GM18507 (cell line): ENCODE results near the gene VPS35L.
"Not testable (repeated sequence)": the region's sequence is repeated elsewhere in the genome, so short reads cannot be mapped to it uniquely, and the experiment has no call there.

Experiments
- DNase-seq: peaks from one replicate; pipeline ENCODE4 v3.0.0; 2011; ENCODE audit warnings: low read depth; ENCODE audit not compliant: insufficient read length; ENCODE audit errors: extremely low spot score
- FAIRE-seq: peaks from 2 replicates; lab custom pipeline; 2011; peaks lifted over from hg19 to GRCh38; lab: Jason Lieb, UNC

Gene VPS35L

DNA sequence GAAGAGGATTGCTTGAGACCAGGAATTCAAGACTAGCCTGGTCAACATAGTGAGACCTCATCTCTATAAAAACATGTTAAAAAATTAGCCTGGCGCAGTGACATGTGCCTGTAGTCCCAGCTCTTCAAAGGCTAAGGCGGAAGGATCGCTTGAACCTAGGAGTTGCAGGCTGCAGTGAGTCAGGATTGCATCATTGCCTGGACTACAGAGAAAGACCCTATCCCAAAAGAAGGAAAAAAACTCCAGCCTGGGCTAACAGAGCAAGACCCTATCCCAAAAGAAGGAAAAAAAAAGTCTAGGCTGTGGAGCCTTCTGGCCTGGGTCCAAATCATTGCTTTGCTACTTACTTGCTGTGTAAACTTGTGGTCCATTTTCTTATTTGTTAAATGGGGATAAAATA, 26.8 kb upstream of the VPS35L start:
- no peak for FAIRE-seq
- DNase-seq: no peak

- DNase-seq: no peak
- no peak for FAIRE-seq
Measured at GRCh38 chr16:19532601-19533000, 22.9 kb upstream of the VPS35L start.

DNA sequence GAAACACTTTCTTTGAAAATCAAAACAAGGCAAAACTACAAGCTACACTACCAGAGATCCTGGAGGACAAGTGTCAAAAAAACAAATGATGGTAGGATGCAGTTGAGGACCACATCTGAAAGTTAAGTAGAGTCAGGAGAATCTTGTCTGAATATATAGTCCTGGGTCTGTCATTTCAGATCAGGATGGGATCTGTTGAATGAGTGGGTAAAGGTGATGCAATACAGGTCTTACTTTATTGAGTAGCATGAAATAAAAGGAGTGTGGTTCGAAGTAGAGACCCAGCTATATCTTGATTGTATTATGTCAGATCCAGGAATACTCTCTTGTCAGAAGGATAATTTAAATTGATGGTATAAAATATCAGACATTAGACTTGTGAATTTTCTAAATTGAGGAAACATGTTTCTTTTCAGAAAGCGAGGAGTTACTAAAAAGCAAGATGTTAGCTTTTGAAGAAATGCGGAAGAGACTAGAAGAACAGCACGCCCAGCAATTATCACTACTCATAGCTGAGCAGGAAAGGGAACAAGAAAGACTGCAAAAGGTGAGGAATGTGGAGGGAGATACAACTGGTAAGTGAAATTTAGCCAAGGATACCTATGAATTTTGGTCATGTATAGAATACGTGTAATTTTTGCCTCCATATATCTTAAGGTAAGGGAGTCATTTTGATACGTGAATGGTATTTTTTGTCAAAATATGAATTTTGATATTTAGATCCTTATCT, 15.1 kb upstream of the VPS35L start:
- DNase-seq (no peak), FAIRE-seq (no peak)

DNA sequence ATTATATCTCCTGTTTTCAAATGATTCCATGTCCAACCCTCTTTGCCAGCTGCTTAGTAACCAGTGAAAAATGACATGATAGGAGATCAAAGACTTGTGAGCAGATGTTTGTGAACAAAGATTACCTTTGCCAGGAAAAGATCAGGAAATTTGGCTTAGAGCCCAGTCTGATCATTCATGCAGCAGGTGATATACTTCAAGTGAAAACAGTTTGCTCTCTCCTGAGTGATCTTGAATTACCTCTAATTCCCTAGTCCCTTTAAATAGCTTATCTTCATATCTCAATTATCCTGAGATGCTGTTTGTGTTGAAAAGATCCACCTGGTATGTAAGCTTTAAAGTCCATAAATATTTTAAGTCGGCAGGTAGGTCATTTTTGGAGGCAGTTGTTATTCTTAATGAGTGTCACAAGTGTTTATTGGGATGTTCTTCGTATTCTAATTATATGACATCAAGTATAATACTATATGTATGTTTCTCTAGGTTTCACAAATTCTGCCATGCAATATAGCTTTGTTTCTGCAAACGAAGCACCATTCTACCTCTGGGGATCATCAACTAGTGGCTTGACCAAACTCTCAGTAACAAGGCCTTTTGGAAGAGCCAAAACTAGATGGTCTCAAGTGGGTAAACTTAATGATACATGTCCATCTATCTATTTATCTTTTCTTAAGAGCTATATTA, 13.2 kb upstream of the VPS35L start:
- no peak for FAIRE-seq
- DNase-seq: no peak

DNA sequence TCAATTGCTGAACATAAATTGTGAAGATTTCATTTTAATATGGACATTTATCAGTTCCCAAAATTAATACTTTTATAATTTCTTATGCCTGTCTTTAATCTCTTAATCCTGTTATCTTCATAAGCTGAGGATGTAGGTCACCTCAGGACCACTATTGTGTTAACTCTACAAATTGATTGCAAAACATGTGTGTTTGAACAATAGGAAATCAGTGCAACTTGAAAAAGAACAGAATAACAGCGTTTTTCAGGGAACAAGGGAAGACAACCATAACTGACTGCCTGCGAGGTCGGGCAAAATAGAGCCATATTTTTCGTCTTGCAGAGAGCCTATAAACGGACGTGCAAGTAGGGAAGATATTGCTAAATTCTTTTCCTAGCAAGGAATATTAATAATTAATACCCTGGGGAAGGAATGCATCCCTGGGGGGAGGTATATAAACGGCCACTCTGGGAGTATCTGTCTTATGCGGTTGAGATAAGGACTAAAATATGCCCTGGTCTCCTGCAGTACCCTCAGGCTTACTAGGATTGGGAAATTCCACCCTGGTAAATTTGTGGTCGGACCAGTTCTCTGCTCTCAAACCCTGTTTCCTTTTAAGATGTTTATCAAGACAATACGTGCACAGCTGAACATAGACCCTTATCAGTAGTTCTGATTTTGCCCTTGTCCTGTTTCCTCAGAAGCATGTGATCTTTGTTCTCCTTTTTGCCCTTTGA, 12.1 kb upstream of the VPS35L start:
- DNase-seq, FAIRE-seq: not testable (repeated sequence)

DNA sequence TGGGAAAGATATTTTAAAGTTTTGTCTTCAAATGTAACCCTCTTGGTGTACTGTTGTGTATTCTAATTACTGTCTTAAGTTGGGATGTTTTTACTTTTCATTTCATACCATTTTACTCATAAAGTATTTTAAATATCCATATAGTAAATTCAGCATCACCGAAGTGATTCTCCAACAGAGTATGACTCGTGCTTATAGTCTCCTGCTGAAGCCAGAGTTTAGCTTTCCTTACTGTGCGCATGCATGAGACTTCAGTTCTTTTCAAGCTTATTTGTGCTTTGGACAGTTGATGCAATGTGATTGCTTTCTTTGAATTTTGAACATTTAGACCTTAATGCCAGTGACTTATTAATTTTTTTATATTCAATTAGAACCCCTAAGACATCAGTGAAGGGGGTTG, 7.4 kb upstream of the VPS35L start:
- DNase-seq (no peak), FAIRE-seq (no peak)

DNA sequence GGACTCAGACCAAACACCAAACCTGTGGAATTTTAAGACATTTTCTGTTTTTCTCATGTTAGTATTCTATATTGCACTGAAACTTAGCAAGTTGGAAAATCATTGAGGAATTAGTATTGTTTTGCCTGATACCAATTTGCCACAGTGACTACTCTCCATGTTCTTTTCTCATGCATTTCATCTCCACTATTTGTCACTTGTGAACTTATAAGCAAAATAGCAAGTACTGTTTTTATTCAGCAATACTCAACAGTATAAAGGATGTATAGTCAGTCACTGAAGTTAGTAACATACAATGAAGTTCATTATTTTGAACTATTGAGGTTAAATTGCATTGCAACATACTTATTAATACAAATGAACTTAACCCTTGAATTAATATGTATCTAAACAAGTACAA, 5.8 kb upstream of the VPS35L start:
- DNase-seq (no peak), FAIRE-seq (no peak)

GRCh38 chr16:19555938-19556771, 652 bp downstream of the VPS35L start:
- no peak for DNase-seq

GRCh38 chr16:19559242-19559910, 3.9 kb downstream of the VPS35L start:
- no peak for DNase-seq

More at GRCh38 chr16:19555938-19556771, 652 bp downstream of the VPS35L start:
- FAIRE-seq: peak; percentile 66

GRCh38 chr16:19560078-19560477, 4.6 kb downstream of the VPS35L start:
- no peak for FAIRE-seq
- no peak for DNase-seq

More at GRCh38 chr16:19559242-19559910, 3.9 kb downstream of the VPS35L start:
- FAIRE-seq: peak; percentile 56

DNA sequence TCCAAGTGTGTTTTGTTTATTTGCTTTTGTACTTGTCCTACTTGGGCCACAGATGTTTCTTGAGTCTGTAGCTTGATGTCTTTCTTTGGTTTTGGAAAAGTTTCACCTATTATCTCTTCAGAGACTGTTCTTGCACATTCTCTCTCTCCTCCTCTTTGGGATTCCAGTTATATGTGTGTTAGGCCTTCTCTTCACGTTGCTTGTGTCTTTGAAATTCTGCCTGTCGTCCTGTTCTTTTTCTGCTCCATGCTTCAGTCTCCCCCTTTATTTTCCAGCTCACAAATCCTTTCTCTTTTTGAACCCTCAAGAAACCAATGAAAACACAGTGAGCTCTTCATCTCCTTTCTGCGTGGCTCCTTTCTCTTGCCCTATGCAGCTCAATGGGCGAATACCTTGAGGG, 7.9 kb downstream of the VPS35L start:
- FAIRE-seq (no peak), DNase-seq (no peak)

GRCh38 chr16:19566362-19566761, 10.9 kb downstream of the VPS35L start:
- DNase-seq (no peak), FAIRE-seq (no peak)

DNA sequence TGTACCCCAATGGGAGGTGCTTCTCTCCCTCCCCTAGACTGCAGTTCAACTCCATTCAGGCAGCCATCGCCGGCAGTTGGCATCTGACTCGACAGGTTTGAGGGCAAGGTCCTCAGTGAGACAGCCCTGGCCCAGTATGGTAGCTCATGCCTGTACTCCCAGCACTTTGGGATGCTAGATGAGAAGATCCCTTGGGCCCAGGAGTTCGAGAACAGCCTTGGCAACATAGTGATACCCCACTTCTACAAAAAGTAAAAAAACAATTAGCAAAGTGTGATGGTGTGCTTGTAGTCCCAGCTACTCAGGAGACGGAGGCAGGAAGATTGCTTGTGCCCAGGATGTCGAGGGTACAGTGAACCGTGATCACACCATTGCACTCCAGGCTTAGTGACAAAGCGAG, 12.1 kb downstream of the VPS35L start:
- DNase-seq: no peak
- no peak for FAIRE-seq

- FAIRE-seq (no peak), DNase-seq (no peak)
Measured at GRCh38 chr16:19573997-19574396, 18.5 kb downstream of the VPS35L start.

- FAIRE-seq (no peak), DNase-seq (no peak)
Measured at GRCh38 chr16:19574615-19575014, 19.1 kb downstream of the VPS35L start.

DNA sequence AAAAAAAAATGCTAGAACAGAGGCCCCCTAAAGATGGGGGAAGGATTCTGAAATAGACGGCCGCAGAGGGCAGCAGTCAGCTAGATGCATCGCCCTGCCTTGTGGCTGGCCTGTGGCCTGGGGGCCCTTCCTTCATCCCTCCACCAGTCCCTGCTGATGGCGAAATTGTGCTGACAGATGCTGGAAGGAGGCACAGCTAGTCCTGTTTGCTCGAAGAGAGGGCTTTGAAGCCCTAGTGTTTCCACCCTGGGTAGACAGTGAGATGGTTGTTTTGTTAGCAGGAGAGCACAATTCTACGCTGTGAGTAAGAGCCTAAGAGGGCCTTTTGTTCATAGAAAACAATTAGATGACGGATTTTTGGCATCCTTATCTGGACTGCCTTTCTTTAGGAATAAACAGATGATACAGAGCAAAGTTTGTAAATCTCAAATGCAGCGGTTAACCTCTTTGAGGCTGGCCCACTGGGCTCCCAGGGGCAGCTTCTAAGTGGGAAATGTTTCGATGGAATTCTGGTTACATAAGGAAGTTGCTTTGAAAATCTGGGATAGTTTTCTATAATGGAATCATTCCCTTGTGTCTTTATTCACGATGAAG, 23.0 kb downstream of the VPS35L start:
- DNase-seq: no peak
- no peak for FAIRE-seq

DNA sequence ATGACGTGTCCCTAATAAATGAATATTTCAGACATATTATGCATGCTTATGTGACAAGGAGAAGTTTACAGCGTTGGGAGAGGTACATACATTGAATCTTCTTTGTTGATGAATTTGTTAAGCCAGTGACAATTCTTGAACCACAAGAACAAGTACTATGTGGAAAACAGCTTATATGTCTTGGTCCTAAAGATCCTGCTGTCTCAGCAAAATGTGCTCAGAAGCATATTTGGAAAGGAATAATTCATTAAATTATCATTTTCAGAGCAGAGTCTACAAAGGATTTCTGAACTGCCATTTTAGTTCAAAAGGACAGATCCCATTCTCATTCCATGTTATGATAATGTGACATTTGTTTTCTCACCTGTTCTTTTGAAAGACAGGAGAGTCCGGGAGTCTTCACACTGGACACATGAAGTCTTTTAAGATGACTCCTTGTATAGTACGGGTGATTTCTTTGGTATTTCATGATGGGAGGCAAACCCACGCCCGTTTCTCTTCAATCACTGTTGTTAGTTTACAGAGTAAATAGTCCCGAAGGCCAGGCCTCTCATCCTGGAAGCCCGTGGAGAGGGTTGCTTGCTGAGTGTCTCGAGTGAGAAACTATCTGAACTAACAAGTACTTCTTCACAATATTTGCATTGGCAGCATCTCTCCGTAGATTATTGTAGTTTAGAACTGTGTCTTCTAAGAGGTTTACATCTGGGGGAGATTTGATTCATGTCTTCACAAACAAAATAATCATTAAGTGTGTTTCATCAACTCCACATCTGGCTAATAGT, 26.7 kb downstream of the VPS35L start:
- no peak for FAIRE-seq
- no peak for DNase-seq

DNA sequence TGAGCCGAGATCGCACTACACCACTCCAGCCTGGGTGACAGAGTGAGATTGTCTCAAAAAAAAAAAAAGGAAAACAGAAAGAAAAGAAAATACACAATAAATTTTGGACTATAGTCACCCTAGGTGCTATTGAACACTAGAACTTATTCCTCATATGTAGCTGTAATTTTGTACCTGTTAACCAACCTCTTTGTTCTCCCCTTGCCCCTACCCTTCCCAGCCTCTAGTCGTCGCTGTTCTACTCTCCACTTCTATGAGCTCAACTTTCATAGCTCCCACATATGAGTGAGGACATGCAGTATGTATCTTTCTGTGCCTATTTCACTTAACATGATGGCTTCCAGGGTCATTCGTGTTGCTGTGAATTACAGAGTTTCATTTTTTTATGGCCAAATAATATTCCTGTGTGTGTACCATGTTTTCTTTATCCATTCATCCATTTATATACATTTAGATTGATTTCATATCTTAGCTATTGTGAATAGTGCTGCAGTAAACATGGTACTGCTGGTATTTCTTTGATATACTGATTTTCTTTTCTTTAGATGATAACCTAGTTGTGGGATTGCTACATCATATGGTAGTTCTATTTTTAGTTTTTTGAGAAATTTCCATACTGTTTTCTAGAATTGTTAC, 28.3 kb downstream of the VPS35L start:
- FAIRE-seq: peak; percentile 66
- no peak for DNase-seq
